Mucosa of descending colon (tissue), 3 donors: ENCODE measurements around the gene PCARE. TPM values are rescaled to one million over a fixed set of nuclear protein-coding genes. Genes with fewer than 3 reads are reported as not detected.
A peak's percentile ranks its signal among the peaks of the same experiment; 100 is the strongest.

ENCODE experiments used
- ATAC-seq: fragments of 200-7000 bp; cut with Tn5 transposase; one replicate; pipeline ENCODE4 v1.9.1; 2020; ENCODE audit warnings: mild to moderate bottlenecking, moderate library complexity
- DNase-seq, 3 donors: peaks; one replicate each; pipeline ENCODE4 v3.0.0-alpha.2; 2020
- H3K36me3 ChIP-seq: fragments of 200-600 bp; one replicate; pipeline ENCODE4 v1.8.0; 2021; ENCODE audit warnings: low read depth, mild to moderate bottlenecking
- H3K4me1 ChIP-seq: fragments of 200-600 bp; one replicate; pipeline ENCODE4 v1.8.0; 2021; ENCODE audit warnings: low read depth, mild to moderate bottlenecking
- H3K4me3 ChIP-seq: fragments of 200-600 bp; one replicate; pipeline ENCODE4 v1.8.0; 2021; ENCODE audit warnings: mild to moderate bottlenecking
- H3K9me3 ChIP-seq: fragments of 200-600 bp; one replicate; pipeline ENCODE4 v1.8.0; 2021; ENCODE audit warnings: mild to moderate bottlenecking
- intact Hi-C, 2 donors: fragments of 100-400 bp; cut with DNase I in 1 of 2; cut with micrococcal nuclease in 1 of 2; formaldehyde crosslinking; loops; one replicate each; pipeline versions ENCODE4 v1.11.0 to v1.11.1; 2022; cut with DNase I, micrococcal nuclease
- total RNA-seq, 3 donors: library from RNA; stranded (reverse); fragmentation: NEBNext Ultra II Directional in 2 of 3; extraction: Animal tissue kit (Norgen Biotek cat#: 25700) in 2 of 3; gene quantifications; one replicate each; pipeline versions ENCODE4 v1.2.1 to v1.2.4, GENCODE V29; 2021 to 2023
- TF ChIP-seq, protein P1 (sequence below): fragments of 200-600 bp; IDR thresholded peaks from one replicate; pipeline ENCODE4 v1.8.0; 2022; ENCODE audit warnings: antibody characterized with exemption, mild to moderate bottlenecking
- donor health status: DM: no; HTN: no; CAD: no; lungs with moderate emphysema.
- donor health status: DM: no; HTN: no; CAD: no.
- donor health status: DM: no; HTN: yes; CAD: no.

PCARE gene
- total RNA-seq, 3 donors from 2014 or later, result not detected

DNA sequence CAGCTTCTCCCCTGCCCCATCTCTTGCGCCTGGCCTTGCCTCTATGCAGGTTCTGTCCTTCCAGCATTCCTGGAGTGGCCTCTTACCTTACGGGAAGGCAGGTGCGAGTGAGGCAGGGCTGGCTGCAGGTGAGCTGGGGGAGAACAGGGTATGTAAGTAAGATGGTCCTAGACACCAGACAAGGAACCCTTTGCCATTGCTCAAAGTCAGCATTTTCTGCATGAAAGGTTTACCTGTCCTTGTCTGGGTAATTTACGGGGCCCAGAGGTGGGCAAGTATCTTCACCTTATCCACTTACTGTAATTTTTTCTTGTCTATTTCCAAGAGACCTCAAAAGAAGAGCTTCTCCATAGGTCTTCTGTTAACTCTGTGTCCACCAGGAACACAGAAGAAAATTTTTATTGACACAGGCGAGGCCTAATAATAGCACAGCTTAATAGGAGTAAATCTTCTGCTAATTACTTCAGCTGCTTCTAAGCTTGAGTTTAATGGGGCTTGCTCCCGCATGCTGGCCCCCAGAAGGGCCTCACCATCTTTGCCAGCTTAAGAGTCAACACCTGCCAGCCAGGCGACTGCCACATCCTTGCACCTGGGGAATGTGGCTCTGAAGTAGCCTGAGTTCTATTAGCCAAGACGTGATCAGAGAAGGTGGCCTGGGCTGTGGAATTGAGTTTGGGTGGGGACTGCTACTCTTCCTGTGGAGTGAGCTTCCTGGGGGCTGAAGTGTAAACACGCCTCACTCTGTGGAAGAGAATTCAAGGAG lies 27.1 kb downstream of the PCARE start:
- no peak overlapping the region for H3K4me3 ChIP-seq
- TF ChIP-seq, protein P1, sequence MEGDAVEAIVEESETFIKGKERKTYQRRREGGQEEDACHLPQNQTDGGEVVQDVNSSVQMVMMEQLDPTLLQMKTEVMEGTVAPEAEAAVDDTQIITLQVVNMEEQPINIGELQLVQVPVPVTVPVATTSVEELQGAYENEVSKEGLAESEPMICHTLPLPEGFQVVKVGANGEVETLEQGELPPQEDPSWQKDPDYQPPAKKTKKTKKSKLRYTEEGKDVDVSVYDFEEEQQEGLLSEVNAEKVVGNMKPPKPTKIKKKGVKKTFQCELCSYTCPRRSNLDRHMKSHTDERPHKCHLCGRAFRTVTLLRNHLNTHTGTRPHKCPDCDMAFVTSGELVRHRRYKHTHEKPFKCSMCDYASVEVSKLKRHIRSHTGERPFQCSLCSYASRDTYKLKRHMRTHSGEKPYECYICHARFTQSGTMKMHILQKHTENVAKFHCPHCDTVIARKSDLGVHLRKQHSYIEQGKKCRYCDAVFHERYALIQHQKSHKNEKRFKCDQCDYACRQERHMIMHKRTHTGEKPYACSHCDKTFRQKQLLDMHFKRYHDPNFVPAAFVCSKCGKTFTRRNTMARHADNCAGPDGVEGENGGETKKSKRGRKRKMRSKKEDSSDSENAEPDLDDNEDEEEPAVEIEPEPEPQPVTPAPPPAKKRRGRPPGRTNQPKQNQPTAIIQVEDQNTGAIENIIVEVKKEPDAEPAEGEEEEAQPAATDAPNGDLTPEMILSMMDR, result no peak
- no peaks in the 10 kb centered on the region for H3K9me3 ChIP-seq
- ATAC-seq (no peak), DNase-seq (no peak)
- no peaks in the 10 kb centered on the region for H3K4me1 ChIP-seq
- no peaks in the 10 kb centered on the region for H3K36me3 ChIP-seq
- intact Hi-C loops, result no loop called here

GRCh38 chr2:29046321-29046720 lies 28.0 kb downstream of the PCARE start:
- intact Hi-C loops, result no loop called here
- Histone ChIP-seq H3K9me3 (no peaks in the 10 kb centered on the region), H3K4me1 (no peaks in the 10 kb centered on the region), H3K4me3 (no peak overlapping the region), H3K36me3 (no peaks in the 10 kb centered on the region)
- ATAC-seq (no peak), DNase-seq (no peak)
- TF ChIP-seq, protein P1, result no peak

DNA sequence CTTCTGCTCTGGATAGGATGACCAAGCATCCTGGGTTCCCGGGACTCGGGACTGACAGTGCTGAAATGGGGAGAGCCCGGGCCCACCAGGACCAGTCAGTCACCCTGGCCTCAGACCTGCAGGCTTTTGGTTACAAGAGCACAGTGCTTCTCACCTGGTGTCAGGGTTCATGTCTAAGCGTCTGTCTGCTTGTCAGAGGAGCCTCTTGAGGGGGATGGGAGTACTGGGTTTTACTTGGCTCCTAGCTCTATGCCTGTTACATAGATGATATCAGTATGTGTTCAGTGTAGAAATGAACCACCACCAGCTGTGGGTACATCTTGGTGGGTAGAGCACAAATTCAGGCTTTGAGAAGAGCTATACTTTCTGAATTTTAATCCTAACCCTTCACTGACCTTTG lies 29.9 kb downstream of the PCARE start:
- intact Hi-C loops, result no loop called here

GRCh38 chr2:29042561-29043075 lies 31.7 kb downstream of the PCARE start:
- ATAC-seq (peak; percentile 12), DNase-seq (no peak)
- H3K4me3 ChIP-seq, result no peak overlapping the region
- H3K9me3 ChIP-seq, result no peaks in the 10 kb centered on the region
- TF ChIP-seq, protein P1, result no peak
- intact Hi-C loops, result no loop called here
- H3K4me1 ChIP-seq, result no peaks in the 10 kb centered on the region
- no peaks in the 10 kb centered on the region for H3K36me3 ChIP-seq

More for the DNA sequence above, 29.9 kb downstream of the PCARE start:
- ATAC-seq (no peak), DNase-seq (no peak)
- TF ChIP-seq, protein P1, result no peak
- H3K4me1 ChIP-seq, result no peaks in the 10 kb centered on the region
- no peak overlapping the region for H3K4me3 ChIP-seq
- H3K9me3 ChIP-seq, result no peaks in the 10 kb centered on the region
- H3K36me3 ChIP-seq, result no peaks in the 10 kb centered on the region

DNA sequence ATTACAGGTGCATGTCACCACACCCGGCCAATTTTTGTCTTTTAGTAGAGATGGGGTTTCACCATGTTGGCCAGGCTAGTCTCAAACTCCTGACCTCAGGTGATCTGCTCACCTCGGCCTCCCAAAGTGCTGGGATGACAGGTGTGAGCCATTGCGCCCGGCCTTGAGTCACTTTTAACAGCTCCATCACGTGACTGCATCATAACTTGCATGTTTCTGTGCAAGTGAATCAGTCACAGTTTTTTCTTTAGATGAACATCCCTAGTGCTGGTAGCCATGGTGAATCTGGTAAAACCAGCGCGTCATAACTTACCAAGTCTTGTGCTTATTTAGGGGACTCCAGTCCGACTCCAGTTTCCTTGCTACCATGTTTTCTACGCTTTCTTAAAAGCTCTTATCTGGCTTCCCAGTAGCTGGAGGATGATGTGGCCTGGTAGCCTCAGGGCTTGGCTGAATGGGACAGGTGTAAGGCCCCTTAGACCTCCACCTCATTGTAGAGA lies 33.1 kb downstream of the PCARE start:
- no peak overlapping the region for H3K4me3 ChIP-seq
- H3K9me3 ChIP-seq, result no peaks in the 10 kb centered on the region
- ATAC-seq (no peak), DNase-seq (no peak)
- no peaks in the 10 kb centered on the region for H3K36me3 ChIP-seq
- intact Hi-C loops, result no loop called here
- H3K4me1 ChIP-seq, result no peaks in the 10 kb centered on the region
- TF ChIP-seq, protein P1, result no peak
